ENCODE measurements around the gene GIGYF2.

GRCh38 chr2:232890536-232890895 is 193.4 kb downstream of the GIGYF2 start:
- TF ChIP-seq CTCF (conservative IDR thresholded peaks at IDR 0.05; ENCODE audit: low read length) (no peak), EZH2phosphoT487 (IDR thresholded peaks at IDR 0.05; ENCODE audit: borderline replicate concordance, low read depth, low read length) (no peak)
